ENCODE data around the gene IGSF23.
A peak's percentile ranks its signal among the peaks of the same experiment; 100 is the strongest.

The IGSF23 gene

GRCh38 chr19:44636439-44637389 lies 23.4 kb downstream of the IGSF23 start:
- H3K27ac ChIP-seq = peak overlapping the region; percentile 93
- no peak for TF ChIP-seq CTCF (conservative IDR thresholded peaks at IDR 0.05)

GRCh38 chr19:44637390-44637764 lies 24.0 kb downstream of the IGSF23 start:
- TF ChIP-seq CTCF (conservative IDR thresholded peaks at IDR 0.05) = no peak
- H3K27ac ChIP-seq = peak overlapping the region; percentile 93

GRCh38 chr19:44640518-44640917 lies 27.2 kb downstream of the IGSF23 start:
- no peak for TF ChIP-seq CTCF (conservative IDR thresholded peaks at IDR 0.05)
- H3K27ac ChIP-seq = peak overlapping the region; percentile 93

- H3K27ac ChIP-seq = peak overlapping the region; percentile 93; the same call in 1 of the 2 replicates
- TF ChIP-seq CTCF (conservative IDR thresholded peaks at IDR 0.05) = no peak
These were observed 28.3 kb downstream of the IGSF23 start for GRCh38 chr19:44641501-44642265.

GRCh38 chr19:44642377-44642776 lies 29.0 kb downstream of the IGSF23 start:
- H3K27ac ChIP-seq = no peak overlapping the region
- no peak for TF ChIP-seq CTCF (conservative IDR thresholded peaks at IDR 0.05)

GRCh38 chr19:44643605-44644401 lies 30.4 kb downstream of the IGSF23 start, which contains the start of gene PVR:
PVR (plus strand) TSS chr19:44643910; CDS start chr19:44644097, 187 bp downstream.
- peak within 1 kb of the TSS; percentile 95 for H3K27ac ChIP-seq
- TF ChIP-seq CTCF (conservative IDR thresholded peaks at IDR 0.05) = no peak
